NCI-H1105 (cell line): ENCODE results near the gene DDO.

Experiments used
- DNase-seq: peaks from one replicate; lab custom pipeline; 2025; lab: John Stamatoyannopoulos, UW

DDO gene

GRCh38 chr6:110345025-110345424, 70.3 kb downstream of the DDO start:
- no peak for DNase-seq

GRCh38 chr6:110342759-110343158, 72.6 kb downstream of the DDO start:
- DNase-seq: no peak
